H1 (cell line): ENCODE measurements around the gene CABCOCO1. TPM values are rescaled to one million over a fixed set of nuclear protein-coding genes. Genes with fewer than 3 reads are reported as not detected.

Experiments
- CTCF ChIA-PET: fragments of 300-600 bp; sonication (Branson Sonifier 250); formaldehyde crosslinking; loops from one replicate; lab custom pipeline; 2021; ENCODE audit not compliant: partially characterized antibody; lab: Charles Lee
- POLR2A ChIA-PET: fragments of 300-600 bp; sonication (Branson Sonifier 250); formaldehyde crosslinking; loops from one replicate; lab custom pipeline; 2021; ENCODE audit warnings: inconsistent platforms; ENCODE audit not compliant: partially characterized antibody; lab: Charles Lee
- DNase-seq, 2 experiments: peaks; one replicate each; pipeline versions ENCODE4 v3.0.0 to v3.0.0-alpha.2; 2010 to 2022; ENCODE audit warnings: low spot score in 2 of 2, low read depth in 1 of 2, mixed read lengths in 1 of 2
- FAIRE-seq: peaks from 2 replicates; lab custom pipeline; 2011; peaks lifted over from hg19 to GRCh38; lab: Jason Lieb, UNC
- H2AFZ ChIP-seq: 2 replicates; pipeline ENCODE4 v1.8.1; 2012; ENCODE audit warnings: low read length, inconsistent platforms
- H2AK5ac ChIP-seq: 2 replicates; pipeline ENCODE4 v1.6.1; 2013; ENCODE audit warnings: low read depth, low read length
- H2BK120ac ChIP-seq: replicated peaks from 2 replicates; pipeline ENCODE3; 2013; ENCODE audit warnings: low read depth, low read length, inconsistent platforms
- H2BK12ac ChIP-seq: 2 replicates; pipeline ENCODE4 v1.6.1; 2013; ENCODE audit warnings: low read depth, low read length
- H2BK15ac ChIP-seq: 2 replicates; pipeline ENCODE4 v1.6.1; 2013; ENCODE audit warnings: low read length
- H2BK20ac ChIP-seq: 2 replicates; pipeline ENCODE4 v1.6.1; 2013; ENCODE audit warnings: low read length
- H2BK5ac ChIP-seq: 2 replicates; pipeline ENCODE4 v1.6.1; 2013; ENCODE audit warnings: low read depth, low read length
- H3K14ac ChIP-seq: 2 replicates; pipeline ENCODE4 v1.6.1; 2013; ENCODE audit warnings: inconsistent platforms; ENCODE audit not compliant: insufficient read length
- H3K18ac ChIP-seq: 2 replicates; pipeline ENCODE4 v1.6.1; 2013; ENCODE audit warnings: low read length; ENCODE audit errors: extremely low read depth
- H3K23ac ChIP-seq: 2 replicates; pipeline ENCODE4 v1.6.1; 2013; ENCODE audit warnings: inconsistent platforms; ENCODE audit not compliant: insufficient read length
- H3K23me2 ChIP-seq: 2 replicates; pipeline ENCODE4 v1.6.1; 2013; ENCODE audit warnings: low read depth, low read length
- H3K27ac ChIP-seq: 2 replicates; pipeline ENCODE4 v1.6.1; 2011; ENCODE audit warnings: low read depth, low read length, inconsistent platforms
- H3K27me3 ChIP-seq, 4 experiments: replicated peaks in 1 of 4; 1 replicate in 1 of 4; 2 replicates in 3 of 4; pipeline versions ENCODE4 v1.6.1 to v1.8.1; 2011 to 2013; ENCODE audit warnings: low read length in 3 of 4, mild to moderate bottlenecking in 3 of 4, inconsistent platforms in 2 of 4, mixed read lengths in 2 of 4, moderate library complexity in 1 of 4; ENCODE audit not compliant: control insufficient read depth in 3 of 4, insufficient read depth in 3 of 4; ENCODE audit errors: extremely low read depth in 1 of 4
- H3K36me3 ChIP-seq, 4 experiments: 2 replicates each; pipeline versions ENCODE4 v1.6.1 to v1.8.1; 2011 to 2013; ENCODE audit warnings: mild to moderate bottlenecking in 4 of 4, low read length in 3 of 4, moderate library complexity in 2 of 4, control low read depth in 1 of 4, inconsistent platforms in 1 of 4; ENCODE audit not compliant: insufficient read depth in 4 of 4, control insufficient read depth in 2 of 4
- H3K4ac ChIP-seq: replicated peaks from 2 replicates; pipeline ENCODE3; 2013; ENCODE audit warnings: low read length, low read depth, mixed read lengths, inconsistent platforms; ENCODE audit not compliant: insufficient read length
- H3K4me1 ChIP-seq, 4 experiments: replicated peaks in 1 of 4; 1 replicate in 1 of 4; 2 replicates in 3 of 4; pipeline versions ENCODE4 v1.6.1 to v1.8.1; 2011 to 2013; ENCODE audit warnings: low read length in 3 of 4, inconsistent platforms in 2 of 4, mixed read lengths in 1 of 4; ENCODE audit not compliant: insufficient read depth in 4 of 4, control insufficient read depth in 3 of 4
- H3K4me2 ChIP-seq, 2 experiments: 2 replicates each; pipeline versions ENCODE4 v1.6.1 to v1.8.1; 2011 to 2013; ENCODE audit warnings: low read depth in 2 of 2, low read length in 2 of 2, control low read depth in 1 of 2, inconsistent platforms in 1 of 2, mild to moderate bottlenecking in 1 of 2; ENCODE audit not compliant: insufficient read depth in 1 of 2
- H3K4me3 ChIP-seq, 4 experiments: fragments of 200-600, 300-600 bp in 1 of 4; sonication (generic), shearing (Covaris generic), sonication (Bioruptor Twin) in 1 of 4; 2 replicates each; pipeline versions ENCODE4 v1.5.1 to v1.8.1; 2011 to 2016; ENCODE audit warnings: low read length in 4 of 4, low read depth in 3 of 4, control low read depth in 2 of 4, inconsistent platforms in 2 of 4, mild to moderate bottlenecking in 2 of 4, mixed read lengths in 1 of 4, moderate library complexity in 1 of 4; ENCODE audit not compliant: insufficient read depth in 2 of 4; ENCODE audit errors: extremely low read depth in 1 of 4
- H3K56ac ChIP-seq: replicated peaks from 2 replicates; pipeline ENCODE3; 2013; ENCODE audit warnings: low read depth, mild to moderate bottlenecking, mixed read lengths, low read length, inconsistent platforms; ENCODE audit not compliant: insufficient read length
- H3K79me1 ChIP-seq: 2 replicates; pipeline ENCODE4 v1.6.1; 2013; ENCODE audit warnings: low read depth, low read length, control low read depth
- H3K79me2 ChIP-seq, 2 experiments: 2 replicates each; pipeline versions ENCODE4 v1.6.1 to v1.8.1; 2012 to 2013; ENCODE audit warnings: low read length in 2 of 2, mild to moderate bottlenecking in 2 of 2, inconsistent platforms in 1 of 2; ENCODE audit not compliant: insufficient read depth in 2 of 2, control insufficient read depth in 1 of 2
- H3K9ac ChIP-seq, 4 experiments: replicated peaks in 1 of 4; 1 replicate in 1 of 4; 2 replicates in 3 of 4; pipeline versions ENCODE4 v1.6.1 to v1.8.1; 2011 to 2013; ENCODE audit warnings: low read depth in 3 of 4, low read length in 3 of 4, control low read depth in 2 of 4, mild to moderate bottlenecking in 2 of 4, moderate library complexity in 2 of 4, inconsistent platforms in 1 of 4; ENCODE audit errors: extremely low read depth in 1 of 4
- H3K9me3 ChIP-seq, 2 experiments: 2 replicates each; pipeline versions ENCODE4 v1.6.1 to v1.8.1; 2012 to 2013; ENCODE audit warnings: mild to moderate bottlenecking in 2 of 2, moderate library complexity in 2 of 2, control low read depth in 1 of 2, inconsistent platforms in 1 of 2, low read depth in 1 of 2, low read length in 1 of 2, mixed read lengths in 1 of 2; ENCODE audit not compliant: insufficient read depth in 2 of 2
- H4K20me1 ChIP-seq, 2 experiments: replicated peaks in 1 of 2; 2 replicates each; pipeline versions ENCODE3 to v1.8.1; 2011 to 2013; ENCODE audit warnings: inconsistent platforms in 2 of 2, low read length in 2 of 2, mild to moderate bottlenecking in 1 of 2; ENCODE audit not compliant: insufficient read depth in 2 of 2, control insufficient read depth in 1 of 2
- H4K5ac ChIP-seq: 2 replicates; pipeline ENCODE4 v1.6.1; 2013; ENCODE audit warnings: low read length, low read depth, mixed read lengths, inconsistent platforms; ENCODE audit not compliant: insufficient read length
- H4K8ac ChIP-seq: 2 replicates; pipeline ENCODE4 v1.8.0; 2013; ENCODE audit warnings: mild to moderate bottlenecking, moderate library complexity, low read length, inconsistent platforms; ENCODE audit not compliant: insufficient read depth; ENCODE audit errors: extremely low read depth
- H4K91ac ChIP-seq: replicated peaks from 2 replicates; pipeline ENCODE3; 2013; ENCODE audit warnings: low read length, mixed read lengths, inconsistent platforms; ENCODE audit not compliant: insufficient read length
- WGBS, 2 experiments: shearing (Covaris generic) in 1 of 2; methylation state at CpG; one replicate each; pipeline versions ENCODE4 v1.1.6 to v1.1.7; 2013 to 2015; ENCODE audit warnings: low lambda C conversion rate in 2 of 2, mixed read lengths in 2 of 2, inconsistent platforms in 1 of 2, low coverage in 1 of 2, missing lambda C conversion rate in 1 of 2; ENCODE audit not compliant: insufficient replicate concordance in 2 of 2, insufficient coverage in 1 of 2, insufficient read length in 1 of 2; ENCODE audit errors: extremely low coverage in 1 of 2, missing lambda C conversion rate in 1 of 2; 5-methylcytosine and 5-hydroxymethylcytosine counted together
- polyA plus RNA-seq, 7 experiments: library from polyadenylated mRNA; depleted of rRNA in 3 of 7; stranded (reverse) in 5 of 7; unstranded in 2 of 7; fragments of >200 nt in 5 of 7; fragments of 200-250 nt in 2 of 7; gene quantifications; 1 replicate in 5 of 7; 2 replicates in 1 of 7; 4 replicates in 1 of 7; pipeline versions ENCODE4 v1.2.1 to v1.2.3, GENCODE V29; 2011 to 2013; ENCODE audit warnings: missing spikeins in 2 of 7, mixed read lengths in 2 of 7
- total RNA-seq: library from RNA; stranded (reverse); fragmentation: NEBNext Ultra II Directional; extraction: Animal tissue kit (Norgen Biotek cat#: 25700); gene quantifications from 2 replicates; pipeline ENCODE4 v1.2.1, GENCODE V29; 2021

The CABCOCO1 gene
- total and polyA plus RNA-seq, 2 of the 8 experiments (the other 6 are each of a cell fraction or from before 2014, with no cell fraction given): not detected

- H3K23me2 ChIP-seq: no peaks in the 10 kb centered on the region
- H2BK20ac ChIP-seq: no peak overlapping the region
- no peak overlapping the region for H3K18ac ChIP-seq
- no peak for DNase-seq
- H3K14ac ChIP-seq: no peak overlapping the region
- no peak for FAIRE-seq
- H4K8ac ChIP-seq: no peak overlapping the region
- H4K20me1 ChIP-seq: no peaks in the 10 kb centered on the region
- no peaks in the 10 kb centered on the region for H3K9me3 ChIP-seq
- no peak overlapping the region for H3K23ac ChIP-seq
- H3K79me1 ChIP-seq: no peaks in the 10 kb centered on the region
- H2BK5ac ChIP-seq: no peak overlapping the region
- no peaks in the 10 kb centered on the region for H3K79me2 ChIP-seq
- H2BK120ac ChIP-seq: no peak overlapping the region
- no peak overlapping the region for H2AFZ ChIP-seq
- no peaks in the 10 kb centered on the region; a peak in 2 of 8 replicates for H3K36me3 ChIP-seq
- H3K9ac ChIP-seq: no peak overlapping the region
- H3K27ac ChIP-seq: no peak overlapping the region
- no peak overlapping the region for H2BK12ac ChIP-seq
- no peak overlapping the region for H4K91ac ChIP-seq
- H3K4me1 ChIP-seq: peaks cover 0 to 2% (median under 1%) of the 10 kb centered on the region in 4 experiments; a peak in 1 of 7 replicates
- WGBS, 2 experiments: 93% methylated on average over 1 of the region's 1 CpG; no CpG with 5 or more reads in 1 of the 2 experiments
- H3K56ac ChIP-seq: no peak overlapping the region
- H2BK15ac ChIP-seq: no peak overlapping the region
- no peak overlapping the region for H4K5ac ChIP-seq
- ChIA-PET POLR2A (no interaction called here), CTCF (no interaction called here)
- no peak overlapping the region for H3K4me2 ChIP-seq
- no peaks in the 10 kb centered on the region for H3K27me3 ChIP-seq
- H3K4ac ChIP-seq: no peak overlapping the region
- H2AK5ac ChIP-seq: no peak overlapping the region
- H3K4me3 ChIP-seq: no peak overlapping the region
Observed at GRCh38 chr10:61634746-61635145, 28.0 kb upstream of the CABCOCO1 start.
